ENCODE measurements around the gene POLD4.

The POLD4 gene

GRCh38 chr11:67354075-67355022, 1.0 kb upstream of the POLD4 start:
- H3K27ac Mint-ChIP-seq, result peak overlapping the region; percentile 92
- peaks cover 81% of the 10 kb centered on the region for H3K4me1 Mint-ChIP-seq
- peak overlapping the region; percentile 87 for H3K4me3 Mint-ChIP-seq
- no peak for ATAC-seq
- H3K9me3 Mint-ChIP-seq, result no peaks in the 10 kb centered on the region
- H3K36me3 Mint-ChIP-seq, result no peaks in the 10 kb centered on the region
- no peaks in the 10 kb centered on the region for H3K27me3 Mint-ChIP-seq

- peaks cover 81% of the 10 kb centered on the region for H3K4me1 Mint-ChIP-seq
- H3K27ac Mint-ChIP-seq, result peak overlapping the region; percentile 92
- ATAC-seq, result peak; percentile 59
- no peaks in the 10 kb centered on the region for H3K27me3 Mint-ChIP-seq
- H3K36me3 Mint-ChIP-seq, result no peaks in the 10 kb centered on the region
- H3K4me3 Mint-ChIP-seq, result peak overlapping the region; percentile 87
- no peaks in the 10 kb centered on the region for H3K9me3 Mint-ChIP-seq
Measured at GRCh38 chr11:67352546-67353316, 615 bp downstream of the POLD4 start.

- peaks cover 76% of the 10 kb centered on the region for H3K4me1 Mint-ChIP-seq
- H3K4me3 Mint-ChIP-seq, result peak overlapping the region; percentile 81
- H3K36me3 Mint-ChIP-seq, result no peaks in the 10 kb centered on the region
- no peaks in the 10 kb centered on the region for H3K27me3 Mint-ChIP-seq
- ATAC-seq, result no peak
- H3K27ac Mint-ChIP-seq, result peak overlapping the region; percentile 92
- H3K9me3 Mint-ChIP-seq, result no peaks in the 10 kb centered on the region
Measured at GRCh38 chr11:67351275-67352005, 1.9 kb downstream of the POLD4 start.

GRCh38 chr11:67349928-67350465, 3.3 kb downstream of the POLD4 start:
- peak overlapping the region; percentile 26 for H3K4me3 Mint-ChIP-seq
- no peak for ATAC-seq
- no peaks in the 10 kb centered on the region for H3K36me3 Mint-ChIP-seq
- no peaks in the 10 kb centered on the region for H3K27me3 Mint-ChIP-seq
- no peaks in the 10 kb centered on the region for H3K9me3 Mint-ChIP-seq
- peaks cover 76% of the 10 kb centered on the region for H3K4me1 Mint-ChIP-seq
- peak overlapping the region; percentile 65 for H3K27ac Mint-ChIP-seq

- H3K9me3 Mint-ChIP-seq, result no peaks in the 10 kb centered on the region
- H3K4me1 Mint-ChIP-seq, result peaks cover 76% of the 10 kb centered on the region
- H3K36me3 Mint-ChIP-seq, result no peaks in the 10 kb centered on the region
- ATAC-seq, result no peak
- H3K27me3 Mint-ChIP-seq, result no peaks in the 10 kb centered on the region
- H3K4me3 Mint-ChIP-seq, result peak overlapping the region; percentile 26
- peak overlapping the region; percentile 65 for H3K27ac Mint-ChIP-seq
Measured at GRCh38 chr11:67349457-67349856, 3.9 kb downstream of the POLD4 start.

GRCh38 chr11:67349036-67349435, 4.3 kb downstream of the POLD4 start:
- H3K27ac Mint-ChIP-seq, result peak overlapping the region; percentile 65
- H3K9me3 Mint-ChIP-seq, result no peaks in the 10 kb centered on the region
- H3K4me1 Mint-ChIP-seq, result peaks cover 76% of the 10 kb centered on the region
- no peak overlapping the region for H3K4me3 Mint-ChIP-seq
- H3K27me3 Mint-ChIP-seq, result no peaks in the 10 kb centered on the region
- H3K36me3 Mint-ChIP-seq, result no peaks in the 10 kb centered on the region
- no peak for ATAC-seq

GRCh38 chr11:67347964-67348749, 5.2 kb downstream of the POLD4 start:
- Mint-ChIP-seq H3K27ac (peak overlapping the region; percentile 65), H3K36me3 (no peaks in the 10 kb centered on the region), H3K27me3 (no peaks in the 10 kb centered on the region), H3K4me3 (no peak overlapping the region), H3K9me3 (no peaks in the 10 kb centered on the region), H3K4me1 (peaks cover 73% of the 10 kb centered on the region)
- ATAC-seq, result no peak

- H3K9me3 Mint-ChIP-seq, result no peaks in the 10 kb centered on the region
- no peaks in the 10 kb centered on the region for H3K27me3 Mint-ChIP-seq
- H3K4me1 Mint-ChIP-seq, result peaks cover 67% of the 10 kb centered on the region
- no peaks in the 10 kb centered on the region for H3K36me3 Mint-ChIP-seq
- ATAC-seq, result peak; percentile 51
- peak overlapping the region; percentile 83 for H3K27ac Mint-ChIP-seq
- no peak overlapping the region for H3K4me3 Mint-ChIP-seq
Measured at GRCh38 chr11:67345920-67346819, 7.2 kb downstream of the POLD4 start.

GRCh38 chr11:67345247-67345919, 8.0 kb downstream of the POLD4 start:
- peaks cover 59% of the 10 kb centered on the region for H3K4me1 Mint-ChIP-seq
- ATAC-seq, result peak; percentile 62
- H3K9me3 Mint-ChIP-seq, result no peaks in the 10 kb centered on the region
- H3K27ac Mint-ChIP-seq, result peak overlapping the region; percentile 83
- H3K27me3 Mint-ChIP-seq, result no peaks in the 10 kb centered on the region
- H3K36me3 Mint-ChIP-seq, result no peaks in the 10 kb centered on the region
- no peak overlapping the region for H3K4me3 Mint-ChIP-seq

- Mint-ChIP-seq H3K4me3 (no peak overlapping the region), H3K36me3 (no peaks in the 10 kb centered on the region), H3K27me3 (no peaks in the 10 kb centered on the region), H3K9me3 (no peaks in the 10 kb centered on the region), H3K4me1 (peaks cover 48% of the 10 kb centered on the region), H3K27ac (peak overlapping the region; percentile 83)
- ATAC-seq, result peak; percentile 83
Measured at GRCh38 chr11:67344264-67344663, 9.1 kb downstream of the POLD4 start.

GRCh38 chr11:67337257-67337656, 16.1 kb downstream of the POLD4 start:
- no peak overlapping the region for H3K4me3 Mint-ChIP-seq
- no peaks in the 10 kb centered on the region for H3K9me3 Mint-ChIP-seq
- no peaks in the 10 kb centered on the region for H3K4me1 Mint-ChIP-seq
- no peak overlapping the region for H3K27ac Mint-ChIP-seq
- no peak for ATAC-seq
- H3K27me3 Mint-ChIP-seq, result no peaks in the 10 kb centered on the region
- H3K36me3 Mint-ChIP-seq, result peaks cover 5% of the 10 kb centered on the region

GRCh38 chr11:67332081-67332691, 21.2 kb downstream of the POLD4 start:
- H3K27me3 Mint-ChIP-seq, result no peaks in the 10 kb centered on the region
- H3K36me3 Mint-ChIP-seq, result peaks cover 5% of the 10 kb centered on the region
- H3K27ac Mint-ChIP-seq, result no peak overlapping the region
- no peaks in the 10 kb centered on the region for H3K4me1 Mint-ChIP-seq
- no peaks in the 10 kb centered on the region for H3K9me3 Mint-ChIP-seq
- no peak overlapping the region for H3K4me3 Mint-ChIP-seq
- no peak for ATAC-seq

GRCh38 chr11:67323526-67323925, 29.8 kb downstream of the POLD4 start:
- Mint-ChIP-seq H3K27ac (no peak overlapping the region), H3K4me1 (peaks cover 4% of the 10 kb centered on the region), H3K27me3 (no peaks in the 10 kb centered on the region), H3K36me3 (no peaks in the 10 kb centered on the region), H3K9me3 (no peaks in the 10 kb centered on the region), H3K4me3 (no peak overlapping the region)
- no peak for ATAC-seq

Data from stimulated activated memory B cell treated with anti-CD40 and anti-IgM and Interleukin-4, amounts not matched to agents 10 μg/mL and 1 μg/mL and 100 μg/mL, for 72 hours (primary cell).